Right cardiac atrium (tissue), 5 donors: ENCODE measurements around the gene TSPAN7. TPM values are rescaled to one million over a fixed set of nuclear protein-coding genes. Genes with fewer than 3 reads are reported as not detected.

Experiments used
- ATAC-seq, 2 donors: fragments of 200-7000 bp; cut with Tn5 transposase; one replicate each; pipeline versions ENCODE4 v1.8.0 to v1.9.1; 2020; ENCODE audit warnings: moderate library complexity in 2 of 2, mild to moderate bottlenecking in 1 of 2
- DNase-seq, 3 donors: peaks; one replicate each; pipeline ENCODE4 v3.0.0-alpha.2; 2020
- H3K27ac ChIP-seq: one replicate; pipeline ENCODE4 v1.5.1; 2013; ENCODE audit warnings: mild to moderate bottlenecking, low read length, control low read depth, moderate library complexity
- H3K27me3 ChIP-seq: one replicate; pipeline ENCODE4 v1.6.1; 2013; ENCODE audit not compliant: control insufficient read depth, insufficient read depth
- H3K4me1 ChIP-seq: one replicate; pipeline ENCODE4 v1.6.1; 2013; ENCODE audit warnings: low read length; ENCODE audit not compliant: control insufficient read depth, insufficient read depth
- H3K4me3 ChIP-seq: one replicate; pipeline ENCODE4 v1.5.1; 2013; ENCODE audit warnings: low read length, control low read depth
- H3K9me3 ChIP-seq: one replicate; pipeline ENCODE4 v1.6.1; 2013; ENCODE audit warnings: low read length; ENCODE audit not compliant: control insufficient read depth
- WGBS: extraction: QIAGEN DNeasy Blood & Tissue Kit; methylation state at CpG from one replicate; pipeline ENCODE4 v1.1.7; 2013; 5-methylcytosine and 5-hydroxymethylcytosine counted together
- intact Hi-C, 4 donors: fragments of 100-400 bp; cut with DNase I; formaldehyde crosslinking; loops; one replicate each; pipeline versions ENCODE4 v1.11.0 to v1.14.0; 2022 to 2023
- polyA plus RNA-seq: library from polyadenylated mRNA; stranded (reverse); fragments of 200-250 nt; gene quantifications from one replicate; pipeline ENCODE4 v1.2.3, GENCODE V29; 2013
- total RNA-seq, 4 donors: library from RNA; stranded (reverse); fragmentation: NEBNext Ultra II Directional; extraction: Animal tissue kit (Norgen Biotek cat#: 25700); gene quantifications; one replicate each; pipeline ENCODE4 v1.2.1, GENCODE V29; 2021
- donor health status: healthy with polysubstance abuse.
- donor health status: DM: no; HTN: yes; CAD: no.
- donor health status: DM: no; HTN: no; CAD: no.
- donor health status: DM: no; HTN: yes; CAD: no; lungs with severe emphysema.
- donor health status: DM: yes; HTN: yes; CAD: no.

The TSPAN7 gene
- total and polyA plus RNA-seq, 5 donors, result 113 to 196 (median 127) TPM

DNA sequence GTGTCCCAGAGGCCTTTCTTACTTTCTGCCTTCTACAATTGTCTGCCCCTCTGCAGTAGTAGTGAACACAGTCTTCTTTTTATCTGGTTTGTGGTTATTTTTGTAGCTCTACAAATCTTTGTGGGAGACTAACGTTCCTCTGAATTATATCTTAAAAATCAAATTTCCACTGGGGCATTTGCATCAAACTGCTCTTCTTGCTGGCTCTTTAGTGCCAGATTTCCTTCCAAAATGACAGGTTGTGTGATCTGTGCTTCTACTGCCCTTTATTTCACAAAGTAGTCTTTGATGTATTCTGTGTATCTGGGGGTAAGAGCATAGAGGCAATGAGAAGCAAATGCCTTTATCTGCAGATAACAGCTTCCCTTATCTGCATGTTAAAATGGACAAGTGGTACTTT lies 34.5 kb downstream of the TSPAN7 start:
- WGBS, result 31% methylated on average over 1 of the region's 1 CpG
- Histone ChIP-seq H3K9me3 (no peaks in the 10 kb centered on the region), H3K4me1 (no peaks in the 10 kb centered on the region), H3K27me3 (no peaks in the 10 kb centered on the region), H3K27ac (no peak overlapping the region), H3K4me3 (no peak overlapping the region)
- ATAC-seq (no peak), DNase-seq (no peak)
- intact Hi-C loops, result no loop called here

DNA sequence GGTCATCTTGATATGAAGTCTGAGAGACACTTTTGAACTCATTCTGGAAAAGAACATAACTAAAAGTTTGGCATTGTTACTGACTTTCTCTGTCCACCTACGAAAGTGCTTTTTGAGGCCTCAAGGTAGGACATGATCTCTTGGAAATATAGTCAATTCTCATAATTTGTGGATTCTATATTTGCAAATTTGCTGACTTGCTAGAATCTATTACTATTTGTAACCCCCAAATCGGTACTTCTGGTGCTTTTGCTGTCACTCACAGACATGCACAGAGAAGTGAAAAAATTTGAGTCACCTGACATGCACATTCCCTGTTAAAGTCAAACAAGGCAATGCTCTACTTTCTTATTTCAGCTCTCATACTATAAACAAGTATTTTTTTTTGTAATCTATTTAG lies 35.6 kb downstream of the TSPAN7 start:
- Histone ChIP-seq H3K4me1 (peaks cover 2% of the 10 kb centered on the region), H3K27ac (no peak overlapping the region), H3K9me3 (no peaks in the 10 kb centered on the region), H3K4me3 (no peak overlapping the region), H3K27me3 (no peaks in the 10 kb centered on the region)
- no peak for ATAC-seq
- no peak for DNase-seq
- intact Hi-C loops, result no loop called here
- WGBS, result 70% methylated on average over 2 of the region's 2 CpGs

DNA sequence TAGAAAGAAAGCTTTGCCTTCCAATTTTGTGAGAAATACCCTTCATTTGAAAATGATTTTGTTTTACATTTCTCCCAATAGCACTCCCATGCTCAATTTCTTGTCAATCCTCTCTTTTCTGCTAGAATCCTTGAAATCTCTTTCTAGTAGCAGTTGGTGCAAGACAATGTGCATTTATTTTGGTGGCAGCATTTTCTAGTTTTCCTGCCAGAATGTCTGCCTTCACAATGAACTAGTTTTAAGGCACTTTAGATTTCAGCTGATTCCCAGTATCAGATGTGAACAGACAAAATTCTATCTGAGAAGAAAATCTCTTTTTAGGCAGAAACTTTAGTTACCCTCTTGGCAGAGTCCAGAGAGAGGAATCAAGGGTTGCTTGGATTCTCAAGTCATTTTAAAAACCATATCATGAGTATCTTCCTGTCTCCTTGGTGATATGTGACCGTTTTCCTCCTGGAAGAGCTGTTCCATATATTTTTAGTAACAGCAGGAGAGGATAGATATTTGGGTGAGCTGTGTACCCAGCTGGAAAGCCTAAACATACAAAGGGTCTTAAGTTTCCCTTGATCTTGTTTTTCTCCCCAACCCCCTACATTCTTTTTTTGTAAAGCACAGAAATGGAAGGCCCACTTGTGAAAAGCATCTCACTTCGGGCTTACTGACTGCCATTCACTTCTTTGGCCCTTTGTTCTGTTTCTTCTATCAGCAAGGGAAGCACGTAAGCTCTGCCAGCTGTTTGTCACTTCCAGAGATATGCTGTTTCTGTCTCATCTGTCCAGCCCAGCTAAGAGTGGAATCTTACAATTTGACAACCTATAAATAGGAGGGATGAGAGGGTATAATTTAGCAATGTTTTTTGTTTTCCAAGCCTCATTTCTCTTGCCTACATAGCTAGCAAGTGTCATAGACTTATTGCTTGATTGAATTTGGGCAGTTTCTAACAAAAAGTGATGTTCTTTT lies 38.7 kb downstream of the TSPAN7 start:
- Histone ChIP-seq H3K27ac (peak overlapping the region; percentile 45), H3K27me3 (no peaks in the 10 kb centered on the region), H3K9me3 (no peaks in the 10 kb centered on the region), H3K4me3 (no peak overlapping the region), H3K4me1 (peaks cover 2% of the 10 kb centered on the region)
- intact Hi-C loops, result no loop called here
- WGBS, result 15% methylated on average over 3 of the region's 3 CpGs
- no peak for DNase-seq
- peak; percentile 45 to 71 for ATAC-seq

DNA sequence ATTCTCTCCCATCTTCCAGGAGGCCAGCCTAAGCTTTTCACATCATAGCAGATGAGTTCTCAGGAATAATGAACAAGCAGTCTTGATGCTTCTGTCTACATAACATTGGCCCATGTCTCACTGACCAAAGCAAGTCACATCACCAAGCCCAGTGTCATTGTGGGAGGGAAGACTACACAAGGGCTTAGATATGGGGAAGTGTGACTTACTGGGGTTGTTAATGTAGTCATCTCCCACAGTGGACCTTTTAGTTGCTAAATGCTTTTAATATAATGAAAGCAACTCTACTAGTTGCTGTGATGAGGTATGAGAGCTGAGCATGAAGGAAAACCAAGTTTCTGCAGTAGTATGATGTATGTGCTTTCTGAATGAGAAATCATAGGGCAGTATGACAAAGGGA lies 40.5 kb downstream of the TSPAN7 start:
- no peaks in the 10 kb centered on the region for H3K9me3 ChIP-seq
- DNase-seq, result no peak
- H3K4me3 ChIP-seq, result no peak overlapping the region
- intact Hi-C loops, result no loop called here
- H3K4me1 ChIP-seq, result peaks cover 2% of the 10 kb centered on the region
- H3K27ac ChIP-seq, result peak overlapping the region; percentile 45
- no peak for ATAC-seq
- no peaks in the 10 kb centered on the region for H3K27me3 ChIP-seq

DNA sequence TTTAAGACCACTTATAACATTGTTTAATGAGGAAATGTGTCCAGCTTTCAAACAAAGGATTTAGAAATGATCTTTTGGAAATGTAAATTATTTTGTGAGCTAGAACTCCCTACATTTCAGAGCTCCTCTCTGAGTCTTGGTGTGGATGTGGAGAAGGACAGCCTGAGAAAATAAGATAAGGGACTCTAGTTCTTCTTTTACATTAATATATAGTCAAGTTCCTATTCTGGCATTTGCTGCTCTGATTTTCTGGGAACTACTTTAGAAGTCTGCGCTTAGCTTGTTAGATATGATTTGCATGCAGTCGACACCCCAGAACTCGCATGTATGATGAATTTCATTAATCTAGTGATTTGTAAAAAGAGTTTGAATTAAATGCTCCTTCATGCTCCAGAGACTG lies 45.5 kb downstream of the TSPAN7 start:
- 60% methylated on average over 3 of the region's 3 CpGs for WGBS
- H3K4me3 ChIP-seq, result no peak overlapping the region
- H3K27ac ChIP-seq, result no peak overlapping the region
- DNase-seq (no peak), ATAC-seq (no peak)
- intact Hi-C loops, result no loop called here
- H3K9me3 ChIP-seq, result no peaks in the 10 kb centered on the region
- no peaks in the 10 kb centered on the region for H3K27me3 ChIP-seq
- peaks cover under 1% of the 10 kb centered on the region for H3K4me1 ChIP-seq

DNA sequence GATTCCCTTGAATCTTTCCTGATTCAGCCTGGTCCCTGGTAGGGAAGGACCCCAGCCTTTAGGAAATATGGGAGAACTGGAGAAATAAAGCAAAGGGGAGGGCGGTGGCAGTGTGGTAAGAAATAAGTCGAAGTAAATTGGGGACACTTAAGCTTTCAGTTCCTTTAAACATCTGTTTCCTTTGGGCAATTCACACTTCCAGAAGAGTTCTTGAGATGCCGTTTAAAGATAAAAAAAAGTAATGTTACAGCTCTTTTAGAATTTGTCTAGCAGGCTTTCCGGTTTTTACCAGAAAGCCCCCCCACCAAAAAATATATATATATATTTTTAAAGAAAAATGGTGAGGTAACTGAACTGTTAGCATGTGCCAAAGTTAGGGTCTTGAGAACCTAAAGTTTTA lies 46.6 kb downstream of the TSPAN7 start:
- no peak for ATAC-seq

DNA sequence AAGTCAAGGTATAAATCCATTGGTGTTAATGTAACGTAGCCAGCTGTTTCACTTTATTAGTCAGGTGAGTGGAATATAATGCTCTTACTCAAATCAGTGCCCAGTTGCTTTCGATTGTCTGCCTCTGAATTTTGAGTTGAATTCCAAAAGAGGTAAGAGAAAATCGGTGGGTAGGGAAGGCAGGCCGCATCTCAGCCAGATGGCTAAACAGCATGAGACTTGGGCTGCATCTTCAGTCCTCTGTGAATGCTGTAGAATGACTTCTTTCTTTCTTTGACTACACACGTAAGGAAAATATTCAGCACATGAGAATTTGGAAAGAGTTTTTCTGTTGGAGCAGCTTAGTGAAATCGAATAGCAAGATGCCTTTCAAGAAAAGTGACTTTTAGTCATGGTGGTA lies 49.5 kb downstream of the TSPAN7 start:
- H3K4me3 ChIP-seq, result no peak overlapping the region
- ATAC-seq (no peak), DNase-seq (no peak)
- WGBS, result 84% methylated on average over 6 of the region's 6 CpGs
- intact Hi-C loops, result no loop called here
- H3K27ac ChIP-seq, result no peak overlapping the region
- H3K9me3 ChIP-seq, result no peaks in the 10 kb centered on the region
- H3K27me3 ChIP-seq, result no peaks in the 10 kb centered on the region
- no peaks in the 10 kb centered on the region for H3K4me1 ChIP-seq

More for the DNA sequence above, 46.6 kb downstream of the TSPAN7 start:
- Histone ChIP-seq H3K4me1 (no peaks in the 10 kb centered on the region), H3K9me3 (no peaks in the 10 kb centered on the region), H3K27ac (no peak overlapping the region), H3K4me3 (no peak overlapping the region), H3K27me3 (no peaks in the 10 kb centered on the region)
- 51% methylated on average over 4 of the region's 4 CpGs for WGBS
- DNase-seq, result no peak
- intact Hi-C loops, result no loop called here

DNA sequence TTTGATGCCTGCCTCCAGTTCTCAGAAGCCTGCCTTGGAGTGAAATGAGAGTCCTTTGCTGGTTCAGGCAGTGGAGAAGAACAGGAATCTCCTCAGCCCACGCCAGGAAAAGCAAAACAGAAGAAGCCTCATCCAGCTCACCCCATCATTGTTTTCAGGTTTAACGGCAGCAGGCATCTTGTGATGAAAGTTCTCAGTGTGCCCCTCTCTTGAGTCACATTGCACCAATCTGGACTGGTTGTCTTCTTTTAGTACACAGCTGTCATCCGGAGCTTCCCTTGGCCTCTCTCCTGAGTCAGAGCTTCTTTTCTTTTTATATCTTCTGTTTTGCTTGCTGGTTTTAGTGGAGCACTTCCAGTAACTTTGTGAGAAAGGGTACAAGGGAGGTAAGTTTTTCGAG lies 50.9 kb downstream of the TSPAN7 start:
- Histone ChIP-seq H3K4me3 (no peak overlapping the region), H3K27ac (peak overlapping the region; percentile 48), H3K4me1 (peaks cover 2% of the 10 kb centered on the region), H3K9me3 (no peaks in the 10 kb centered on the region), H3K27me3 (no peaks in the 10 kb centered on the region)
- no peak for DNase-seq
- intact Hi-C loops, result no loop called here
- ATAC-seq, result no peak
- WGBS, result 49% methylated on average over 4 of the region's 4 CpGs

DNA sequence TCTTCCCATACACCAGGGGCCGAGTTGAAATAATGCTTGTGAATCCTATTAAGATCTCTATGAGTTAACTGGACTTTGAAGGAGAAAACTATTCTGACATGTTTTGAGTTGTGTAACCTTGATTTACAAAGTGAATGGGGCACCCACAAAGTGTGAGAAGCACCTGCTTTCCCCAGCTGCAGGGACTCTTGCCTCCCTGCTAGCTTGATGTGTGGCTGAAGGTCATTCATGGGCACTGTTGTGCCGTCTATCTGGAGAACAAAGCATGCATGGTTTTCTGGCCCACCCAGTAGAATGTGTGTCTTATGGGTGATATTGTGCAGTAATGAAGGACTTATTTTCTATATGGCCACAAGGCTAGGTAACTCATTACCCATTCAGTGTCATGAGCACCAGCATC lies 53.1 kb downstream of the TSPAN7 start:
- Histone ChIP-seq H3K4me3 (no peak overlapping the region), H3K9me3 (no peaks in the 10 kb centered on the region), H3K27ac (no peak overlapping the region), H3K27me3 (no peaks in the 10 kb centered on the region), H3K4me1 (peaks cover 2% of the 10 kb centered on the region)
- DNase-seq (no peak), ATAC-seq (no peak)
- WGBS, result 59% methylated on average over 2 of the region's 2 CpGs
- intact Hi-C loops, result no loop called here

DNA sequence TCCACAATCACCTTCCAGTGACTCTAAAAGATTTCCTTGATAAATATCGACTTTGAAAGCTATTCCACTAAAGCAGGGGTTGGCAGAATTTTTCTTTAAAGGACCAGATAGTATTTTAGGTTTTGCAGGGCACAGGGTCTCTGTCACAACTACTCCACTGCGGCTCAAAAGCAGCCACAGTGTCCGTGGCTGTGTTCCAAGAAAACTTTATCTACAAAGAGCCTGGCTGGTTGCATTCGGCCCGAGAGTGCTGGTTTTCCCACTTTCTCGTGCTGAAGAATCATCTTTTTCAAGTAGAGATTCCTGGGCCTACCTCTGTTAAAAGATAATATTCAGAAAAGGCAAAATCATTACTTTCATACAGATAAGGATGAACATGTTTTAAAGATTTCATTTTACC lies 55.6 kb downstream of the TSPAN7 start:
- Histone ChIP-seq H3K4me1 (peaks cover 2% of the 10 kb centered on the region), H3K27ac (no peak overlapping the region), H3K4me3 (no peak overlapping the region), H3K9me3 (no peaks in the 10 kb centered on the region), H3K27me3 (no peaks in the 10 kb centered on the region)
- WGBS, result 11% methylated on average over 6 of the region's 6 CpGs
- ATAC-seq, result peak; percentile 40 to 64
- intact Hi-C loops, result no loop called here
- no peak for DNase-seq

DNA sequence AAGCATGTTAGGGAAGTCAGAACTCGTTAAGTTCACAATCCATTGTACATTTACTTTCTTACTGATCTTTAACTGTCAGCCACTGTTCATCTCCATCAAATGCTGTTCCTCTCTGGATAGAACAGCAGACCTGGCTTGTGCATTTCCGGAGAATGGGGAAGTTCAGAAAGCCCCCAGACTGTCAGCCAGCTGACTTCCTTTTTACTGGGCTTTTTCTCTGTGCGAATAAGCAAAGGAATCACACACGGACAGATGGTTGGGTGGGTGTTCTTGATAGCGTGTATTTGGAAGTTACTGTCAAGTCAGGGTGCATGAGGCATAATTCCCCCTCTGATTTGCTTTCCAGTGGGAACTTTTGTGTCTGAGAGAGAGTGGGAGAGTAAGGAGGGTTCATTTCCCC lies 56.8 kb downstream of the TSPAN7 start:
- ATAC-seq (no peak), DNase-seq (no peak)
- intact Hi-C loops, result no loop called here
- H3K4me3 ChIP-seq, result no peak overlapping the region
- H3K9me3 ChIP-seq, result no peaks in the 10 kb centered on the region
- WGBS, result 55% methylated on average over 5 of the region's 5 CpGs
- no peak overlapping the region for H3K27ac ChIP-seq
- peaks cover 2% of the 10 kb centered on the region for H3K4me1 ChIP-seq
- H3K27me3 ChIP-seq, result no peaks in the 10 kb centered on the region
